HepG2 (cell line): ENCODE data around the gene RASD1. TPM values are rescaled to one million over a fixed set of nuclear protein-coding genes. Genes with fewer than 3 reads are reported as not detected.

Source experiments
- ATAC-seq: fragments of 200-7000 bp; cut with Tn5 transposase; 3 replicates; pipeline ENCODE4 v1.9.1; 2020; ENCODE audit warnings: mild to moderate bottlenecking, moderate library complexity
- BruUV-seq: library from RNA; stranded (reverse); fragments of 400-500 nt; replicated peaks from 2 replicates; lab custom pipeline; 2021; lab: Mats Ljungman, UMichigan
- CTCF ChIA-PET: fragments of 300-600 bp; formaldehyde crosslinking; extraction: SDS; loops from one replicate; lab custom pipeline; 2021; ENCODE audit warnings: low total read pairs, inconsistent platforms, low intra/inter-chr PET ratio; lab: Yijun Ruan, JAX
- POLR2A ChIA-PET: fragments of 350-600 bp; sonication (Branson Sonifier 250); formaldehyde crosslinking; loops from one replicate; lab custom pipeline; 2020; ENCODE audit warnings: antibody characterized with exemption, inconsistent platforms; lab: Yijun Ruan, JAX
- DNase-seq: peaks from one replicate; pipeline ENCODE4 v3.0.0-alpha.2; 2015; ENCODE audit warnings: low spot score
- FAIRE-seq: peaks from 3 replicates; lab custom pipeline; 2011; peaks lifted over from hg19 to GRCh38; lab: Jason Lieb, UNC
- H2AFZ ChIP-seq: one replicate; pipeline ENCODE4 v1.6.1; 2011; ENCODE audit warnings: low read length, inconsistent platforms
- H3K27ac ChIP-seq: fragments of 300-600 bp; 3 replicates; pipeline ENCODE4 v1.8.0; 2011; ENCODE audit warnings: mixed run types, mild to moderate bottlenecking, mixed read lengths, low read length, inconsistent platforms; ENCODE audit not compliant: insufficient read depth; ENCODE audit errors: extremely low read length
- H3K27me3 ChIP-seq, 2 experiments: fragments of 200-600 bp in 1 of 2; 2 replicates in 1 of 2; 3 replicates in 1 of 2; pipeline versions ENCODE4 v1.6.0 to v1.8.0; 2011; ENCODE audit warnings: low read length in 2 of 2, mild to moderate bottlenecking in 2 of 2, moderate library complexity in 2 of 2, inconsistent platforms in 1 of 2; ENCODE audit not compliant: insufficient read depth in 2 of 2, control insufficient read depth in 1 of 2
- H3K36me3 ChIP-seq, 2 experiments: fragments of 200-600 bp in 1 of 2; replicated peaks in 1 of 2; 2 replicates in 1 of 2; 3 replicates in 1 of 2; pipeline versions ENCODE4 v1.5.1 to v1.8.0; 2011; ENCODE audit warnings: low read length in 2 of 2, inconsistent platforms in 1 of 2; ENCODE audit not compliant: insufficient read depth in 2 of 2, control insufficient read depth in 1 of 2
- H3K4me1 ChIP-seq: 2 replicates; pipeline ENCODE4 v1.5.1; 2012; ENCODE audit warnings: low read length, inconsistent platforms; ENCODE audit not compliant: insufficient read depth
- H3K4me2 ChIP-seq: 2 replicates; pipeline ENCODE4 v1.6.0; 2011; ENCODE audit warnings: low read depth, low read length, inconsistent platforms
- H3K4me3 ChIP-seq, 3 experiments: fragments of 200-600 bp in 1 of 3; sonication (generic), shearing (Covaris generic) in 1 of 3; replicated peaks in 1 of 3; 2 replicates each; pipeline ENCODE4 v1.5.1; 2011 to 2016; ENCODE audit warnings: low read length in 3 of 3, inconsistent platforms in 2 of 3, low read depth in 2 of 3, mild to moderate bottlenecking in 2 of 3, control low read depth in 1 of 3, mixed read lengths in 1 of 3; ENCODE audit not compliant: insufficient read depth in 1 of 3
- H3K79me2 ChIP-seq: one replicate; pipeline ENCODE4 v1.6.1; 2011; ENCODE audit warnings: low read length, inconsistent platforms; ENCODE audit not compliant: insufficient read depth
- H3K9ac ChIP-seq: 2 replicates; pipeline ENCODE4 v1.6.0; 2011; ENCODE audit warnings: mild to moderate bottlenecking, low read depth, low read length, inconsistent platforms; ENCODE audit not compliant: insufficient read depth
- H3K9me3 ChIP-seq: 2 replicates; pipeline ENCODE4 v1.5.1; 2012; ENCODE audit warnings: mild to moderate bottlenecking, low read length
- H4K20me1 ChIP-seq: 2 replicates; pipeline ENCODE4 v1.6.0; 2011; ENCODE audit warnings: inconsistent platforms, mild to moderate bottlenecking, low read length, moderate library complexity; ENCODE audit not compliant: insufficient read depth
- FOXP1 ChIP-seq, 2 experiments: fragments of 450-650 bp in 1 of 2; IDR thresholded peaks; 2 replicates each; pipeline ENCODE4 v1.6.1; 2017 to 2018; ENCODE audit warnings: antibody characterized with exemption in 1 of 2
- JUN ChIP-seq: sonication (generic); formaldehyde crosslinking; IDR thresholded peaks from 2 replicates; pipeline ENCODE4 v1.4.0; 2020; ENCODE audit warnings: mild to moderate bottlenecking, missing genetic modification reagents
- KLF11 ChIP-seq: IDR thresholded peaks from 2 replicates; pipeline ENCODE4 v1.6.1; 2016; ENCODE audit warnings: missing compliant biosample characterization
- KLF15 ChIP-seq: sonication (generic); formaldehyde crosslinking; IDR thresholded peaks from 2 replicates; pipeline ENCODE4 v1.8.1; 2023; ENCODE audit warnings: borderline replicate concordance, mild to moderate bottlenecking, inconsistent platforms, missing genetic modification reagents, mixed read lengths
- NR2F6 ChIP-seq, 2 experiments: IDR thresholded peaks; 2 replicates each; pipeline ENCODE4 v1.6.1; 2016; ENCODE audit warnings: antibody characterized with exemption in 1 of 2, mild to moderate bottlenecking in 1 of 2
- NRL ChIP-seq: sonication (generic); formaldehyde crosslinking; IDR thresholded peaks from 2 replicates; pipeline ENCODE4 v1.5.0; 2020; ENCODE audit warnings: missing genetic modification reagents, mild to moderate bottlenecking, moderate library complexity, borderline replicate concordance
- RFX1 ChIP-seq: fragments of 450-650 bp; IDR thresholded peaks from 2 replicates; pipeline ENCODE4 v1.6.1; 2017
- SKIL ChIP-seq: sonication (generic); formaldehyde crosslinking; IDR thresholded peaks from 2 replicates; pipeline ENCODE4 v1.8.0; 2022; ENCODE audit warnings: missing genetic modification reagents, mild to moderate bottlenecking, moderate library complexity, borderline replicate concordance
- STAT6 ChIP-seq: sonication (generic); formaldehyde crosslinking; IDR thresholded peaks from 2 replicates; pipeline ENCODE4 v1.4.0; 2020; ENCODE audit warnings: missing genetic modification reagents, mild to moderate bottlenecking, borderline replicate concordance
- TERF1 ChIP-seq: sonication (generic); formaldehyde crosslinking; IDR thresholded peaks from 2 replicates; pipeline ENCODE4 v1.8.0; 2022; ENCODE audit warnings: mild to moderate bottlenecking, missing genetic modification reagents, moderate library complexity
- TFDP1 ChIP-seq: IDR thresholded peaks from 2 replicates; pipeline ENCODE4 v1.6.1; 2016; ENCODE audit warnings: missing compliant biosample characterization, missing genetic modification reagents, borderline replicate concordance
- YEATS2 ChIP-seq: sonication (generic); formaldehyde crosslinking; IDR thresholded peaks from 2 replicates; pipeline ENCODE4 v1.4.0; 2020; ENCODE audit warnings: missing genetic modification reagents, borderline replicate concordance
- ZNF24 ChIP-seq: fragments of 450-650 bp; IDR thresholded peaks from 2 replicates; pipeline ENCODE4 v1.6.1; 2017; ENCODE audit warnings: antibody characterized with exemption, mild to moderate bottlenecking
- ZNF674 ChIP-seq: sonication (generic); formaldehyde crosslinking; IDR thresholded peaks from 2 replicates; pipeline ENCODE4 v1.5.0; 2020; ENCODE audit warnings: low read depth, mild to moderate bottlenecking, missing genetic modification reagents
- ZNF703 ChIP-seq: sonication (generic); formaldehyde crosslinking; IDR thresholded peaks from 2 replicates; pipeline ENCODE4 v1.5.1; 2020; ENCODE audit warnings: missing genetic modification reagents, mild to moderate bottlenecking, moderate library complexity, borderline replicate concordance
- ZNF737 ChIP-seq: sonication (generic); formaldehyde crosslinking; IDR thresholded peaks from 2 replicates; pipeline ENCODE4 v1.5.0; 2020; ENCODE audit warnings: missing genetic modification reagents, mild to moderate bottlenecking, borderline replicate concordance
- WGBS: methylation state at CpG from one replicate; pipeline ENCODE4 v1.1.6; 2017; ENCODE audit warnings: low lambda C conversion rate; 5-methylcytosine and 5-hydroxymethylcytosine counted together
- in situ Hi-C: cut with HindIII; loops from 2 replicates; pipeline ENCODE4 v1.10.0; 2017; ENCODE audit warnings: low pct_unique_long_range_greater_than_20kb; ENCODE audit not compliant: extremely low pct_ligation_motif_present
- intact Hi-C: fragments of 100-400 bp; cut with micrococcal nuclease; formaldehyde crosslinking; loops from one replicate; pipeline ENCODE4 v1.10.0; 2022; ENCODE audit not compliant: unreplicated experiment
- polyA plus RNA-seq, 8 experiments: library from polyadenylated mRNA; depleted of rRNA in 3 of 8; stranded (reverse) in 7 of 8; unstranded in 1 of 8; fragments of >200 nt; fragmentation: Illumina TruSeq in 4 of 8; extraction: Trizol in 4 of 8; gene quantifications; 2 replicates each; pipeline versions ENCODE4 v1.2.1 to v1.2.3, GENCODE V29; 2011 to 2016; ENCODE audit warnings: low read depth in 4 of 8, missing spikeins in 1 of 8, mixed read lengths in 1 of 8; ENCODE audit not compliant: insufficient read depth in 1 of 8
- total RNA-seq, 5 experiments: library from RNA; depleted of rRNA; stranded (reverse); fragments of >200 nt; fragmentation: Illumina TruSeq; extraction: Trizol; gene quantifications; 2 replicates each; pipeline ENCODE4 v1.2.3, GENCODE V29; 2016; ENCODE audit warnings: low read depth in 1 of 5

RASD1 gene
- total and polyA plus RNA-seq, 2 of the 13 experiments (the other 11 are each of a cell fraction or from before 2014, with no cell fraction given), result 1.6 to 4.2 TPM

- H4K20me1 ChIP-seq, result no peaks in the 10 kb centered on the region
- H3K27ac ChIP-seq, result no peak overlapping the region
- BruUV-seq, result no TSS peak
- ChIA-PET POLR2A (no interaction called here), CTCF (no interaction called here)
- no peak for FAIRE-seq
- no peaks in the 10 kb centered on the region for H3K4me1 ChIP-seq
- in situ Hi-C loops (no loop called here), intact Hi-C loops (no loop called here)
- no peak overlapping the region for H3K9ac ChIP-seq
- no peaks in the 10 kb centered on the region for H3K79me2 ChIP-seq
- no peak overlapping the region for H3K4me3 ChIP-seq
- no peak for DNase-seq
- no peaks in the 10 kb centered on the region for H3K9me3 ChIP-seq
- ATAC-seq, result no peak
- H3K36me3 ChIP-seq, result peaks cover 3 to 4% of the 10 kb centered on the region in 2 experiments; a peak in 2 of 5 replicates
- no peak overlapping the region for H3K4me2 ChIP-seq
- no peaks in the 10 kb centered on the region for H3K27me3 ChIP-seq
- 94% methylated on average over 8 of the region's 14 CpGs for WGBS
- H2AFZ ChIP-seq, result no peak overlapping the region
- TF ChIP-seq ZNF24 (no peak), ZNF703 (CRISPR knock-in tag) (no peak), FOXP1 (IDR thresholded peaks at IDR 0.05) (no peak), FOXP1 (CRISPR knock-in tag; IDR thresholded peaks at IDR 0.05) (no peak), YEATS2 (CRISPR knock-in tag) (no peak), RFX1 (no peak), NR2F6 (IDR thresholded peaks at IDR 0.05) (no peak), NR2F6 (CRISPR knock-in tag; IDR thresholded peaks at IDR 0.05) (no peak), ZNF674 (CRISPR knock-in tag) (no peak), TERF1 (CRISPR knock-in tag) (no peak), TFDP1 (CRISPR knock-in tag) (no peak), KLF11 (CRISPR knock-in tag) (no peak), NRL (no peak), JUN (CRISPR knock-in tag) (no peak), KLF15 (no peak), STAT6 (CRISPR knock-in tag) (no peak), ZNF737 (CRISPR knock-in tag) (no peak), SKIL (CRISPR knock-in tag) (no peak)
Measured at GRCh38 chr17:17516941-17517720, 20.9 kb upstream of the RASD1 start.
